CD4-positive, alpha-beta T cell (primary cell): ENCODE data around the gene CAPZB. TPM values are rescaled to one million over a fixed set of nuclear protein-coding genes. Genes with fewer than 3 reads are reported as not detected.
A peak's percentile ranks its signal among the peaks of the same experiment; 100 is the strongest.

Experiments
- ATAC-seq: fragments of 200-7000 bp; cut with Tn5 transposase; one replicate; pipeline ENCODE4 v1.10.0; 2022; ENCODE audit warnings: mild to moderate bottlenecking; ENCODE audit not compliant: poor library complexity
- CTCF ChIA-PET: fragments of 350-600 bp; sonication (Branson Sonifier 250); formaldehyde crosslinking; loops from one replicate; lab custom pipeline; 2021; ENCODE audit warnings: antibody characterized with exemption, inconsistent platforms; lab: Charles Lee
- POLR2A ChIA-PET: fragments of 350-600 bp; sonication (Branson Sonifier 250); formaldehyde crosslinking; loops from one replicate; lab custom pipeline; 2021; ENCODE audit warnings: antibody characterized with exemption, inconsistent platforms; lab: Charles Lee
- DNase-seq, 14 experiments: peaks; one replicate each; pipeline ENCODE4 v3.0.0-alpha.2; 2013 to 2020; ENCODE audit warnings: mixed read lengths in 2 of 14
- H3K27ac ChIP-seq, 2 donors: one replicate each; pipeline versions ENCODE4 v1.5.1 to v1.7.0; 2013; ENCODE audit warnings: low read length in 2 of 2, low read depth in 1 of 2, mild to moderate bottlenecking in 1 of 2
- H3K27me3 ChIP-seq, 2 experiments: 1 replicate in 1 of 2; 2 replicates in 1 of 2; pipeline versions ENCODE4 v1.6.1 to v1.7.0; 2013; ENCODE audit warnings: low read length in 2 of 2, control low read depth in 1 of 2, mild to moderate bottlenecking in 1 of 2, moderate library complexity in 1 of 2; ENCODE audit not compliant: insufficient read depth in 2 of 2, control insufficient read depth in 1 of 2
- H3K36me3 ChIP-seq: one replicate; pipeline ENCODE4 v1.6.1; 2013; ENCODE audit warnings: low read length, control low read depth; ENCODE audit not compliant: insufficient read depth
- H3K4me1 ChIP-seq: one replicate; pipeline ENCODE4 v1.6.1; 2013; ENCODE audit warnings: low read length, control low read depth; ENCODE audit not compliant: insufficient read depth
- H3K4me3 ChIP-seq: one replicate; pipeline ENCODE4 v1.5.1; 2013; ENCODE audit warnings: mild to moderate bottlenecking, low read length, moderate library complexity
- H3K9me3 ChIP-seq, 2 experiments: 1 replicate in 1 of 2; 2 replicates in 1 of 2; pipeline versions ENCODE4 v1.6.1 to v1.7.0; 2013; ENCODE audit warnings: low read length in 2 of 2, mild to moderate bottlenecking in 2 of 2, control low read depth in 1 of 2, moderate library complexity in 1 of 2; ENCODE audit not compliant: control insufficient read depth in 1 of 2, insufficient read depth in 1 of 2
- H3K27ac Mint-ChIP-seq: one replicate; pipeline ENCODE4 v1.8.0; 2020; ENCODE audit warnings: mixed read lengths
- H3K27me3 Mint-ChIP-seq: one replicate; pipeline ENCODE4 v1.8.0; 2021; ENCODE audit warnings: mixed read lengths
- H3K36me3 Mint-ChIP-seq: one replicate; pipeline ENCODE4 v1.8.0; 2021; ENCODE audit warnings: low read depth, mixed read lengths
- H3K4me1 Mint-ChIP-seq: one replicate; pipeline ENCODE4 v1.8.0; 2021; ENCODE audit warnings: low read depth, mixed read lengths
- H3K4me3 Mint-ChIP-seq: one replicate; pipeline ENCODE4 v1.8.0; 2020; ENCODE audit warnings: mild to moderate bottlenecking, mixed read lengths
- H3K9me3 Mint-ChIP-seq: one replicate; pipeline ENCODE4 v1.8.0; 2020; ENCODE audit warnings: mixed read lengths
- CTCF ChIP-seq: fragments of 200-600 bp; IDR thresholded peaks from one replicate; pipeline ENCODE4 v1.8.0; 2022; ENCODE audit warnings: antibody characterized with exemption, mild to moderate bottlenecking
- intact Hi-C, 2 experiments: fragments of 100-400 bp; cut with DNase I in 1 of 2; cut with micrococcal nuclease in 1 of 2; formaldehyde crosslinking; loops; one replicate each; pipeline versions ENCODE4 v1.15.1 to v1.9.0; 2023 to 2025; cut with DNase I, micrococcal nuclease
- total RNA-seq, 174 experiments: library from RNA in 2 of 174; stranded (reverse) in 2 of 174; gene quantifications; one replicate each; pipeline ENCODE4 v1.2.3 and lab custom pipeline; 2021 to 2026

Gene CAPZB
- total RNA-seq, 2 experiments from 2014 or later, result 168 to 173 TPM

- ChIA-PET POLR2A (interaction anchor here (0.7 to 1.6 kb wide), 6 partner anchors 12 to 332 kb away, joined by 3 to 5 read pairs (median 3); partner anchors contain the start of gene NBL1), CTCF (interaction anchor here (0.7 kb wide), 1 partner anchor 23 kb away, joined by 3 read pairs; no protein-coding TSS in a partner anchor)
- H3K9me3 Mint-ChIP-seq, result no peaks in the 10 kb centered on the region
- Histone ChIP-seq H3K4me1 (peaks cover 45% of the 10 kb centered on the region), H3K4me3 (peak within 1 kb of the TSS; percentile 90), H3K27me3 (no peaks in the 10 kb centered on the region), H3K27ac (peak within 1 kb of the TSS in 1 of 2 donors; percentile 22), H3K36me3 (peaks cover 17% of the 10 kb centered on the region), H3K9me3 (peaks cover 0 to 4% of the 10 kb centered on the region in 2 experiments)
- peaks cover 35% of the 10 kb centered on the region for H3K4me1 Mint-ChIP-seq
- DNase-seq, result peak; percentile 78 to 96 (median 87)
- ATAC-seq, result peak; percentile 98
- peak within 1 kb of the TSS; percentile 95 for H3K4me3 Mint-ChIP-seq
- intact Hi-C loops, result loop anchor here in 1 of 2 experiments (2.0 to 5.0 kb wide), 3 partner anchors 57 to 175 kb away; partner anchors contain the start of genes CAPZB and UBR4
- no peak for TF ChIP-seq CTCF
- no peaks in the 10 kb centered on the region for H3K27me3 Mint-ChIP-seq
- H3K36me3 Mint-ChIP-seq, result peaks cover 19% of the 10 kb centered on the region
- H3K27ac Mint-ChIP-seq, result peak within 1 kb of the TSS; percentile 55
Observed at GRCh38 chr1:19311931-19312781, 173.2 kb downstream of the CAPZB start, which contains the start of the genes AKR7A2 and SLC66A1. Gene AKR7A2 (minus strand): TSS chr1:19312144. CDS start chr1:19312124, 20 bp downstream. Gene SLC66A1 (plus strand): TSS chr1:19312326. CDS start chr1:19317678, 5,352 bp downstream.

GRCh38 chr1:19311503-19311930, 173.8 kb downstream of the CAPZB start:
- Mint-ChIP-seq H3K27ac (peak overlapping the region; percentile 55), H3K27me3 (no peaks in the 10 kb centered on the region), H3K9me3 (no peaks in the 10 kb centered on the region), H3K4me1 (peaks cover 35% of the 10 kb centered on the region), H3K36me3 (peaks cover 26% of the 10 kb centered on the region), H3K4me3 (peak overlapping the region; percentile 95)
- ATAC-seq (peak; percentile 23), DNase-seq (peak in 4 of 14 experiments; percentile 6 to 32 (median 18))
- no peaks in the 10 kb centered on the region for H3K27me3 ChIP-seq
- POLR2A ChIA-PET, result interaction anchor here (1.5 kb wide), 1 partner anchor 333 kb away, joined by 4 read pairs; the partner anchor contains the start of gene NBL1
- H3K4me3 ChIP-seq, result peak overlapping the region; percentile 90
- CTCF ChIA-PET, result no interaction called here
- TF ChIP-seq CTCF, result no peak
- peaks cover 45% of the 10 kb centered on the region for H3K4me1 ChIP-seq
- peaks cover 23% of the 10 kb centered on the region for H3K36me3 ChIP-seq
- intact Hi-C loops, result loop anchor here in 1 of 2 experiments (2.0 to 5.0 kb wide), 2 partner anchors 57 to 176 kb away; partner anchors contain the start of gene CAPZB
- peak overlapping the region in 1 of 2 donors; percentile 22 for H3K27ac ChIP-seq
- peaks cover 0 to 4% of the 10 kb centered on the region in 2 experiments for H3K9me3 ChIP-seq

- CTCF ChIA-PET, result no interaction called here
- peak overlapping the region; percentile 90 for H3K4me3 ChIP-seq
- H3K27me3 ChIP-seq, result no peaks in the 10 kb centered on the region
- peaks cover 0 to 4% of the 10 kb centered on the region in 2 experiments for H3K9me3 ChIP-seq
- Mint-ChIP-seq H3K27me3 (no peaks in the 10 kb centered on the region), H3K27ac (peak overlapping the region; percentile 55), H3K4me1 (peaks cover 35% of the 10 kb centered on the region), H3K4me3 (peak overlapping the region; percentile 95), H3K36me3 (peaks cover 31% of the 10 kb centered on the region), H3K9me3 (no peaks in the 10 kb centered on the region)
- POLR2A ChIA-PET, result no interaction called here
- H3K27ac ChIP-seq, result no peak overlapping the region
- TF ChIP-seq CTCF, result no peak
- ATAC-seq (no peak), DNase-seq (peak in 1 of 14 experiments; percentile 48)
- intact Hi-C loops, result loop anchor here in 1 of 2 experiments (2.0 to 5.0 kb wide), 2 partner anchors 56 to 176 kb away; partner anchors contain the start of gene CAPZB
- H3K4me1 ChIP-seq, result peaks cover 41% of the 10 kb centered on the region
- peaks cover 28% of the 10 kb centered on the region for H3K36me3 ChIP-seq
Observed at GRCh38 chr1:19310720-19311502, 174.4 kb downstream of the CAPZB start.
